ENCODE results near the gene BICRAL.

GRCh38 chr6:42808492-42809483, 26.9 kb downstream of the BICRAL start:
- TF ChIP-seq POLR2AphosphoS5 (IDR thresholded peaks at IDR 0.05; ENCODE audit: low read depth, low read length) (no peak), POLR2A (IDR thresholded peaks at IDR 0.05; ENCODE audit: low read depth, low read length) (no peak), TAF1 (IDR thresholded peaks at IDR 0.05; ENCODE audit: borderline replicate concordance, low read depth, low read length) (no peak)
